DOHH2 (cell line): ENCODE results near the gene SEMA4C.

Experiments
- EZH2phosphoT487 ChIP-seq: fragments of 200-600 bp; sonication (generic); IDR thresholded peaks from 2 replicates; pipeline ENCODE4 v1.6.1; 2017; ENCODE audit warnings: borderline replicate concordance, mild to moderate bottlenecking, antibody characterized with exemption, low read length, moderate library complexity, mixed read lengths
- TF ChIP-seq, protein P1 (sequence below): fragments of 200-600 bp; sonication (generic); IDR thresholded peaks from one replicate; pipeline ENCODE4 v1.5.1; 2014; ENCODE audit warnings: antibody characterized with exemption, mild to moderate bottlenecking, low read depth, low read length; ENCODE audit not compliant: poor library complexity, severe bottlenecking

DNA sequence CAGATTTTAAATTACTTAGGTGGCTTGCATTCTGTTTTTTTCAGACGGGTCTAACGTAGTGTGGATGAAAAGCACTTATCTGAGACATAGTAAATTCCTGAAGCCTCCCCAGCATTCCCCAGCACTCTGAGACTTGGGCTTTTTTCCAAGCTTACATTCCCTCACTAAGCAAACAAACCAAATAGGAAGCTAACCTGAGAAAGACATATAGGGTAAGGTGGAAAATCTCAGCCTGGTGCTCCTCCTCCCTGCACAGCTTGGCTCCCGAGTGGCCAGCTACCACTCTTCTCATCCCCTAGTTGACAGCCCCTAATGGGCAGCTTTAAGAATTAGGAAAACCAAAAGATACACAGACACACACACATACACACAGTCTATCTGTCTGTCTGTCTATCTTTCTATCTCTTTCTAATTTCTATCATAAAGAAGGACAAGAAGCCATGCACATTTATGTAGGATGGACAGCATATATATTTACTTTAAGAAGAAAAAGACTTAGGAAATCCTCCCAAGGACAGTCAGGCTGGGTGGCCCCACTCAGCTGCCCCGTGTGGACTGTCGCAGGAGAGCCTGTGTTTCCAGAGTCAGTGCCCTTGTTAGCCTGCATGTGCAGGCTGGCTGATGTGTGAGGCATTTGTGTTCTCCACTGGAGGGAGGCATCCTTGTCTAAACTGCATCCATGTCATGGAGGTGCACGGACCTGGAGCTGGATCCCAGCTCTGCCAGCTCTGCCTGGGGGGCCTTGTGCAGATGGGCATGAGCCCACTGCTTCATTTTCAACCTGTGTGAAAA is 45.6 kb downstream of the SEMA4C start:
- TF ChIP-seq, protein P1, sequence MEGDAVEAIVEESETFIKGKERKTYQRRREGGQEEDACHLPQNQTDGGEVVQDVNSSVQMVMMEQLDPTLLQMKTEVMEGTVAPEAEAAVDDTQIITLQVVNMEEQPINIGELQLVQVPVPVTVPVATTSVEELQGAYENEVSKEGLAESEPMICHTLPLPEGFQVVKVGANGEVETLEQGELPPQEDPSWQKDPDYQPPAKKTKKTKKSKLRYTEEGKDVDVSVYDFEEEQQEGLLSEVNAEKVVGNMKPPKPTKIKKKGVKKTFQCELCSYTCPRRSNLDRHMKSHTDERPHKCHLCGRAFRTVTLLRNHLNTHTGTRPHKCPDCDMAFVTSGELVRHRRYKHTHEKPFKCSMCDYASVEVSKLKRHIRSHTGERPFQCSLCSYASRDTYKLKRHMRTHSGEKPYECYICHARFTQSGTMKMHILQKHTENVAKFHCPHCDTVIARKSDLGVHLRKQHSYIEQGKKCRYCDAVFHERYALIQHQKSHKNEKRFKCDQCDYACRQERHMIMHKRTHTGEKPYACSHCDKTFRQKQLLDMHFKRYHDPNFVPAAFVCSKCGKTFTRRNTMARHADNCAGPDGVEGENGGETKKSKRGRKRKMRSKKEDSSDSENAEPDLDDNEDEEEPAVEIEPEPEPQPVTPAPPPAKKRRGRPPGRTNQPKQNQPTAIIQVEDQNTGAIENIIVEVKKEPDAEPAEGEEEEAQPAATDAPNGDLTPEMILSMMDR, result no peak
- TF ChIP-seq EZH2phosphoT487, result no peak
